Hematopoietic multipotent progenitor cell treated with erythropoietin and hydrocortisone succinate and interleukin-3 and kit ligand, for 8 days (in vitro differentiated cells): ENCODE data around the gene FLOT2.
"Not testable (repeated sequence)": the region's sequence is repeated elsewhere in the genome, so short reads cannot be mapped to it uniquely, and the experiment has no call there.

Experiments
- DNase-seq: peaks from one replicate; pipeline ENCODE4 v3.0.0-alpha.2; 2015

The FLOT2 gene

DNA sequence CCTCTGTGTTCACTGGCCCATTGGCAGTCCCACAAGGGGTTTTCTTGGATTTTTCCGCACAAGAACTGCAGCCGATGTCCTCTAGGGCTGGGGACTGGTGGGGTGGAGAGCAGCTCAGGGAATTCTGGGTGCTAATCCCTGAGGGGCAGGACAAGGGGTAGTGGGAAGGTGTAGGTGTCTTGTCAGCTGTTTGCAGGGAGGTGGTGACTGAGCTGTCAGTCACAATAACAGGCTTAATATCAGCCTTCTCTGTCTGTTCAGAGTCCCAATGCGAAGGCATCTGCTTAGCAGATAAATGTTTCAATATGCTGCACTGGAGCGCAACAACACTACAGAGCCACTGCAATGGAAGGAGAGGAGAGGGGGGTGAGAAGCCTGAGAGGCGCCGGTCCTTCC, 15.4 kb upstream of the FLOT2 start:
- no peak for DNase-seq

DNA sequence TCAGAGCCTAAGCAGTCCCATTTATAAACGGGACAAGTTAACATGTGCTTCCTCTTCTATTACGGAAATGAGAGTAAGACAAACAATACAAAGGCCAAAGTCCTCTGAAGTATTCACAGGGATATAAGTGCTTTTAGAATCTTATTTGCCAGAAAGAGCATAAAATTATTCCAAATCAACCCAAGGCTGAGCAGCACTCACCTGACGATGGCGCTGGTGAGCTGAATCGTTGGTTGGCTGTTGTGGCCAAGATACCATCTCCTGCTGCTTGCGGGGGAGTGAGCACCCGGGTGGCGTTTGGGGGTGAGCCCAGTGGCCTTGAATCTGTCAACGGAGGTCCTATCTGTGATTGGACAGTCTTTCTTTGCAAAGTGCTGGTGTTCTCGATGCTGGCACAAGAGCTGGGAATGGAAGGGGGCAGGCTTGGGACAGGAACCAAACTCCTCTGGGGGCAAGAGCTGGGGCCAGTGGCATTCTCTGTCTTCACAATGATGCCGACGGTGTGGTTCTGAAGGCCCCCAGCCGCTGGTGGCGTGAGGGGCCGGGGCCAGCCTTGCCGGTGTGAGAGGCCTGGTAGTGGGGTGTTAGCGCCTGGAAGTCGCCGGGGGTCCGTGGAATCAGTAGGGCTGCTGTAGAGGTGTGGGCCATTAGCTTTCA, 14.9 kb upstream of the FLOT2 start:
- peak; percentile 55 for DNase-seq

DNA sequence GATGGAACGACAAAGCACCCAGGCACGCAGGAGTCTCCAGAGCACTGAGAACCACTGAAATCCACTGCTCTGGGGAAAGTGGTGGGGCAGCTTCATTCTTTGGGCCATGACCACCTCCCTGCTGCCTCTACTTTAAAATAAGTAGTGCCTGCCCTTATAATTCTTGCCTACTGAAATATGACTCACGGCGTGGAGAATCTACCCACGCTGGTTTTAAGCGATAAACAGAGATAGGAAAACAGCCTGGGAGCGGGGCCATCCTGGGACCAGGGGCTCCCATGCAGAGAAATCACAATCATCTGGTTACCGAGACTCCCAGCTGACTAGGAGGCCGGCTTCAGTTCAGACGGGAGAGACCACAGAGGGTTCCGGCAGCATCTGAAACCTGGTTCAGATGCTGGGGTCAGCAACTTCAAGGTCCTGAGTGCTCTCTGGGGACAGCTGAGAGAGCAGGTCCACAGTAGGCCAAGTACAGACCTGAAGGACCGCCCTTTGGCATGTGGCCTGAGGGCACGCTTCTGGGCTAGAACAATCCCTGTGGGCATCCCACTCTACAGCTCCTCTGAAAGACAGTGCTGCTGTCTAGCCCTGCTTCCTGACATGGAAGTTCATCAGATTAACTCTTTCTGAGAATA, 14.0 kb upstream of the FLOT2 start:
- DNase-seq: no peak

DNA sequence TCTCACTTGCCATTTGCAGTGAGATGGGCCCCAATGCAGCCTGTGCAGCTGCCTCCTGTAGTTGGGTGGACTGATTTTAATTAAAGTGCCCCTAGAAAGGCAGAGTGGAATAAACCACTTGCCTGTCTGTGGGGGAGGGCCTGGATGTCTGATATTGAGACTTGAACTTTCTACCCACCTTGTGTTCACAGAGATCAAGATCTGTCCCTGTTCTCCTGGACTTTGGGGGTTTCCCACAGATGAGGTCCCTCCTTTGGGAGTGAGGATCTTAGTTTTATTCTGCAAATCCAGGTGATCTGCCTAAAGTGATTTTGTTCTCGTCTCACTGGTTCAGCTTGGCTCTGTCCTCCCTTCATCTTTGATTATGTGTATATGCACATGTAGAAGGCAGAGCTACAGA, 13.0 kb upstream of the FLOT2 start:
- no peak for DNase-seq

DNA sequence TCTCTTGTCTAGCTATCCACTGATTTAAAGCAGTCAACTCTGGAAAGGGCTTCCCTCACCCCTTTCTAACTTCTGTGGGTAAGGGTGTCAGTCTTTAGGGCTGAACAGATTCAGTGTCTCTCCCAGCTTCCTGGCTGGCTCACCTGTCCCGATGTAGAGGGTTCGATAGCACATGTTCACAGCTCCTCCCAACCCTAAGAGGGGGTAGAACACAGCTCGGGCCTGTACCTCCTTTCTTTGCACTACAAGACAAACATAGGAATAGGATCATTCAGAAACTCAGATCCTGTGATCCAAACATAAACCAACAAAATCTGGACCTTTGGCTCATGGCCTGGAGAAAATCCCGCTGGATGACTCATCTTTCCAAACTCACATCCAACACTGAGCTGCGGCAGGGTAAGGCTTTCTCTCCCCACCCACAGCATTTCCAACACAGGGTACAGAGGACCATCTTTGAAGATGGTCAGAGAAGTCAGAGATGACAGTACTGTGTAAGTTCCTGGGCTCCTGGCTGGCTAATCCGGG, 11.2 kb upstream of the FLOT2 start:
- DNase-seq: no peak

DNA sequence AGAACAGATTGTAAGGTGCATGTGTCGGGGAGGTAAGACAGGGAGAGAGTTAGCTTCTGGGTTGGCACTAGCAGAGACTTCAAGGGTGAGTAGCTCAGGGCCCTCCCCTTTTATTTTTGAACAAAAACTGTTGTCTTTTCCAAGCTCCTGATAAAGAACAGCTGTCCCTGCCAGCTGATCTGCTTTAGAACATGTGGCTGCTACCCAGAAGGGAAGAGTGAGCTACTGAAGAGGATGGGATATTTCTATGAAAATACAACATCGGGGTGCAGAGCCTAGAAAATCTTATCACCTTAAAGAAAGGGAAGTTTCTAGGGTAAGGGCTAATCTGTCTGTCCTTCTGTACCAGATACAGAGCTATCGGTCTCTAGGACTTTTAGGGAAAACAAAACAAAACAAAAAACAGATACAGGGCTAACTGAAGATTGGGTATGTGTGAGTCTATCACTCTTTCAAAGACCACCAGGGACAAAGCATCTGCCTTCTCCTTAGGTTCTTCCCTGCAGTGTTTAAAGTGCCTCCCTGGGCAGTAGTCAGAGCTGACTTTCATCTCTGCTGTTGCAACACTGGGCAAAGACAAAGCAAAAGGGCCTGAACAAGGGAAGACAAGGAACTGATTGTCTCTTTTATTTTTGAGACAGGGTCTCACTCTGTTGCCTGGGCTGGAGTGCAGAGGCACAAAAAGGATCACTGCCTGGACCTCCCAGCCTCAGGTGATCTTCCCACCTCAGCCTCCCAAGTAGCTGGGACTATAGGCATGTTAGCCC, 10.4 kb upstream of the FLOT2 start:
- peak; percentile 87 for DNase-seq

DNA sequence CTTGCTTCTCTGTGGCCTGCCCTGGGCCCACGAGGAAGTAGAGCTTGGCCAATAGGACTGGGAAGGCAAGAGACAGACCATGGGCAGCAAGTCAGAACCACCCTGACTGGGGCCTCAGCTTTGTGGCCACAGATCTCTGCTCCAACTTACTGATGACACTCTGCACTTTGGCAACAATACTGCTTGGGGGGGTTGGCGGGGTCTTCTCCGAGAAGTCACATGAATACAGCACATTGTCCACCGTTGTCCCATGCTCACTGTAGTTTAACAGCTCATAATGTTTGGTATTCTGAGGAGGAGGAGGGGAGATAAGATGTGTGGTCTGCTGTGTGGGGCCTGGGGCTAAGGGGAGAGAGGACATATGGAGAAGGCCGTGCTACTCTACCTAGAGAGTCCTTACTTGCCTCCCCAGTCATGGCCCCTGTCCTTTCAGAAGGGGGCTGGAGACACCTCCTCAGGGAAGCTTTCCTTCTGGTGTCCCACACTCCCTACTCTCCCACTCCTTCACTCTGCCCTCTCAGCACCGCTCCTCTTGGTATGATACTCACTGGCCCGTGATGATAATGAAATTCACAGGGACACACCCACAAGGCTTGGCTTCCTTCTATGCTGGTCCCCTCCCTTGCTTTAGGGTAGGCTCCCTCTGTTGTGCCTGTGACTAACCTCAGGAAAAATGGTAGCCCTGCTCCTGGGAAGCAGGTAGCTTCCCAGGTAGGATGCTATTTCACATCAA, 9.3 kb upstream of the FLOT2 start:
- peak; percentile 91 for DNase-seq

DNA sequence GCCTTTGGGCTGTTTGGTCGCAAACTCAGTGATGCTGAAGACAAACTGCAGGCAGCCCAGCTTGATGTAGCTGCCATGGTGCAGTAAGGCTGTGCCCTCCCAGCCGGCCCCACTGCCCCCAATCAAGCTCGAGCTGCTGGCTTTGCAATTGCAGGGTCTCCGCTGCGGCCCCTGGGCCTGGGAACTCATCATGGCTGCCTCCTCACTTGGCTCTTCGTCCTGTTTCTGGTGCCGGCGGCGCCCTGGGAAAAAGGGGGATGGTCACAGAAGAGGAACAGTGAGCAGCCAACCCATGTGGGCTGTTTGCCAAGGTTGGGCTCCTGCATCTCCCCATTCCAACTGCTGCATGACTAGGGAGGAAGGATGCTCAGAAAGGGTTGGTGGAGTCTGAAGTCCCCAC, 8.7 kb upstream of the FLOT2 start:
- DNase-seq: peak; percentile 50

DNA sequence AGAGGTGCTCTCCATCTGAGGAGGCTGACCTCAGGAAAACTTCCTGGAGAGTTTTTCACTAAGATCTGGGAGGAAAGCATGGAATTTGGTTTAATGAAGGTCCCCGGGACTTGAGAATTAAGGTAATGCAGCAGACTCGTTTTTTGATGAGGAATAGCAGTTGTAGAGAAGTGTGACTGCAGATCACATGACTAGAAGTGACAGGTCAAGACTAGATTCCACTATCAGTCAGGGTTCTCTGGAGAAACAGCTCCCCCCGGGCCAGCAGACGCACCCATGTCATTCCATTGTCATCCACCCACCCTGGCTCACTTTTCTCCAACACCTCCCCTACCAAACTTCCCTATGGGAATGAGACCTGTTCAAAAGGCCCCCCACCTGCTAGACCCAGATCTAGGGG, 7.3 kb upstream of the FLOT2 start:
- DNase-seq: peak; percentile 62

DNA sequence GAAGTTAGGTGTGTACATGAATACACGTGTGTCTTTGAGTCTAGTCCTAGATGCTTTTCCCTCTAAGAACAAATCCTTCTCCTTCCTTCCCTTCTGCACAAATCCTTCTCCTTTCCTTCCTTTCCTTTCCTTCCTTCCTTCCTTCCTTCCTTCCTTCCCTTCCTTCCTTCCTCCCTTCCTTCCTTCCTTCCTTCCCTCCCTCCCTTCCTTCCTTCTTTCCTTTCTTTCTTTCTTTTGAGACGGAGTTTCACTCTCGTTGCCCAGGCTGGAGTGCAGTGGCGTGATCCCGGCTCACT, 6.0 kb upstream of the FLOT2 start:
- not testable (repeated sequence) for DNase-seq

DNA sequence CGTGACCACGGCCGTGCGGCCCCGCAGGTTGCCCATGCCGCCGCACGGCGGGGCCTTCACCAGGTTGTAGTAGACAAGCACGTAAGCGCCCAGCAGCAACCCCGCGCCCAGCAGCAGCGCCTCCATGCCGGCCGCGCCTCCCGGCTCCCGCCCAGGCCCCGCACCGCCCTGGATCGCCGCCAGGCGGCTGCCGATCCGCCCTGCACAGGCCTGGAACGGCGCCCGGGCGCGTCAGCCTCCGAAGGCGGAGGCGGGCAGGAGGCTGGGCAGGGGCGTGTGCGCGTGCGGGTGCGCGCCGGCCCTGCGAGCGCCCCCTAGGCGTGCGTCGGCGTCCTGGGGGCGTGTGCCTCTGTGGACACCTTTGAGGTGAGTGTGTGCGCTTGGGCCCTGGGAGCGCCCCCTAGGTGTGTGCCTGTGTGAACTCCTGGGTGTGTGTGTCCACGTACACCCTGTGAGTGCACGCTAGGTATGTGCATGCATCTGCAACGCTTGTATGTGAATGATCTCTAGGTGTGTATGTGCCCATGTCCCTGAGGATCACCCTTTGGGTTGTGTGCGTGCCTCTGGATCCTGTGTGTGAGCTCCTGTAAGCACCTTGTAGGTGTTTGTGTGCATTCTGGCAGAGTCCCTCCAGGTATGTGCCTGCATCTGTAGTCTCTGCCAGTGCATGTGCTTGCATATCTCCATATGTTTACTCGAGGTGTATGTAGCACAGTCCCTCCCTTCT, 5.4 kb upstream of the FLOT2 start, which contains the start of gene DHRS13:
TSS of gene DHRS13 (minus strand) at position 261 of the 727 bp plus-strand sequence. CDS start at position 126, 135 bp downstream.
- DNase-seq: peak; percentile 92

DNA sequence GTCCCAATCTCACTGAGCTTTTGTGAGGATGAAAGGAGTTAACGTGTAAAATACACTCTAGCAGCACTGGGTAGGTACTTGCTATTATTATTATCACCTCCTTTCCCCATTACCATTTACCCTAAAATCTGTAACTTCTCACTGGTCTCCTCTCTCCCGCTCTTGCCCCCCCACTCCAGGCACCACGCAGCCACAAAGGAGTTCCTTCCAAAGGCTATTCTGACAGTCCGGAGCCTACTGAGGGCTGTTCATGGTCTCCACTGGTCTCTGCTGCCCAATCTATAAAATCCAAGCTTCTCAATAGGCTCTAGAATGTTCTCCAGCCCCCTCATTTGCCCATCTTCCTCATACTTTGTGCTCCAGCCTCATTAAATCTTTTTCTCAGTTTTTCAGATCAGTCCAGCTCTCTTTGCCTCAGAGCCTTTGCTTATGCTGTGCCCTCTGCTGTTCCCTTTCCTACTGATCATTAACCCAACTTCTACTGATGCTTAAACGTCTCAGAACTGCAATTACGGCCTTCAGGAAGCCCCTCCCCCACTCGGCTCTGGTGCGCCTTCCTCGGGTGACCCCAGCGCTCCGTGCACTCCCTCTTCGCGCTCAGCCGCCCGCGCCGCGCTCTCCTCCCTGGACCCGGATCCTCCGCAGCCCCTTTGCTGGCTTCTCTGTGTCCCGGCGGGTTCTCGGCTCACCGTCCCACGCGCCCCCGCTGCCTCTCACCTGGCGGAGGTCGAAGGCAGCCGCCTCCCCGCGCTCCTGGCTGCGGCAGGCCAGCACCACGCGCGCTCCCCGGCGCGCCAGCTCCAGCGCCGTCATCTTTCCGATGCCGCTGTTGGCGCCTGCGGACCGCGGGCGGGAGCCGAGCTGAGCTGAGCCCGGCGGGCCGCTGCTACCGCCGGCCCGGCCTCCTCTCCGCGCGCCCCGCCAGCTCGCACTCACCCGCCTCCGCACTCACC, 4.6 kb upstream of the FLOT2 start:
- peak; percentile 62 for DNase-seq

DNA sequence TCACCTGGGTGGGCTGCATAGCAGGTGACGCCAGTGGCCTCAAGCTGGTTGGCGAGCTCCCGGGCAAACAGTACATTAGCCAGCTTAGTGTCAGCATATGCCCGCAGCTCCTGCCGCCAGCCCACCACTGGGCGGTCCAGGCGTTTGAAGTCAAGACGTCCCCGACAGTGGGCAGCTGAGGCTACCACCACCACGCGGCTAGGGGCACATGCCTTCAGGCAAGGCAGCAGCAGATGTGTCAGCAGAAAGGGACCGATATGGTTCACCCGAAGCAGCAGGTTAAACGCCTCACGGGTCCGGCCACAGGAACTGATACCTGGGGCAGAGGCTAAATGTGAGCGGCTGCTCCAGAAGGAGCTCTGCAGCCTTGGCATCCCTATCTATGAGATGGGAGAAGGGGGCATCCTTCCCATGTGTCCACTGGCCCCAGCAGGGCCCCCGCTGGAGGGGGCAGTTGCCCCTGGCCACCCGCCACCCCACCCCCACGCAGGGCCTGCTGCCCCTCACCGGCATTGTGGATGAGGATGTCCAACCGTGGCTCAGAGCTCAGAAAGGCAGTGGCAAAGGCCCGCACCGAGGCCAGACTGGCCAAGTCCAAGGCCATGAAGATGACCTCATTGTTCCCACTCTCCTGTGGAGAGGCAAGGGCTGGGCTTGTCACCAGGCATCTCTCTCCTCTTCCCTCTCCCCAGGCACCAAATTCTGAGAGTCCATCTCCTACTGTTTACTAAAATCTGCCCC, 3.6 kb upstream of the FLOT2 start:
- peak; percentile 22 for DNase-seq

DNA sequence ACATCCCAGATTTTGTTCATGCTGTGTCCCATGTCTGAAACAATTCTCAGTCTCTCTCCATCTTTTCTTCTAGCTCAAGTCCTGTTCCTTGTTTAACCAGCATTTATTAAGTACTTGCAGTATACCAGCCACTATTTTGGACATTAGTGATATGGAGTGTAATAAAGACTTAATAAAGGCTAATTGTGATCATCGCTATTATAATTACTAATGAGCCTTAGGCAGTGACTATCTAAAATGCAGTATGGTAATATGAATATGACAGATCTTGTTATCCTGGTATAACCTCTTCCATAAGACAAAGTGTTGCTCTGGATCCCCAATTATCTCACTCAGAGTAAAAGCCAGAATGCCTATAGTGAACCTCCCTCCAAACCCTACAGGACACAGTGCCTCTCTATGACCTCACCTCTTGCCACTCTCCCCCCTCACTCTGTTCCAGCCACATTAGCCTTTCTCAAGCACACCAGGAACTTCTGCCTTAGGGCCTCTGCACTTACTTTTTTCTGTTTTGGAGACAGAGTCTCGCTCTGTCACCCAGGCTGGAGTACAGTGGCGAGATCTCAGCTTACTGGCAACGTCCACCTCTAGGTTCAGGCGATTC, 1.8 kb upstream of the FLOT2 start:
- DNase-seq: peak; percentile 48

DNA sequence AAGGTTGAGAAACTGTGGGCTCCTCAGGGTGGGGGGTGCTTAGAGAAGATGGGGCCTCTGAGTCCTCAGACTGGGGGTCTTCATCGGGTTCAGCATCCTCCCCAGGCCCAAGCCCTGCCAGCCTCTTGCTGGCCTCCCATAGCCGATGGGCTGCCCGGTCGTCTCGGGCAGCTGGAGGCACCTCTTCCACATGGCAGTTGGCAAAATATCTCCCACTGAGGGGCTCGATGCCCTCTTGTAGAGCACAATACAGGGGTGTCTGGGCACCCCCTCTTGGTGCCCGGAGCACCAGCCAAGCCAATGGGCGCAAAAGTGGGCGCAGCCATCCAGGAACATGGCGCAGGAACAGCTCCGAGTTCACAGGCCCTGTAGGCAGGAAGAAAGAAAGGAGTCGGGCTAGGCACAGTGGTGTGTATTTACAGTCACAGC, 1.0 kb upstream of the FLOT2 start:
- no peak for DNase-seq

DNA sequence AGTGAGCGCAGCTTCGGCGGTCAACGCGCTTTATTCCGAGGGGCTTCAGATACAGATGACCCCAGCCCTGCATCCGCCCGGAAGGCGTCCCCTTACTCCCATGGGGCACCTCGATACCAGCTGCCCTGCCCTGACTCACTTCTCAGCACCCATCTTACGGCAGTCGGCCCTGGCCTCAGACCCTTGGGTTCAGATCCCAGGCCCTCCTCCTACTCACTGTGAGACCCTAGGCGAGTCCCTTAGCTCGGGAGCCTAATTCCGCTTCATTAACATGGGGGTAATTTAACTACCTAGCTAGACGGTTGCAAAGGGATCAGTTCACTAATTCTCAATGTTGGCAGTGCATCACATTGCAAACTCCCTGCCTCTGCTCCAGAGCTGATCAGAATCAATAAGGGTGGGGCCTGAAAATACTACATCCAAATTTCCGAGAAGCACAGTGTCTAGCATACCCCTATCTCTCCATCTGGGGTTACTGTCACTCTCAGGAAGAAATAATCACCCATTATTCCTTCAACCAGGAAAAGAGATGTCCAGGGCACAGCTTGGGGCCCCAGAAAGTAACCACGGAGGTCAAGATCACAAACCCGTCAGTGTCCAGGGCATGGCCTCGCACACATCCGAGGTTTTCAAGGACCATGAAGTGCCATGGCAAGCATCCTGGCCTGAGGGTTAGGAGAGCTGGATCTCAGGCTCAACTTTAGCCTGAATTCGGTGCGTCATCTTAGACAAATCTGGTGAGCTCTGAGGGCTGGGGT, 415 bp upstream of the FLOT2 start:
- DNase-seq: peak; percentile 70

DNA sequence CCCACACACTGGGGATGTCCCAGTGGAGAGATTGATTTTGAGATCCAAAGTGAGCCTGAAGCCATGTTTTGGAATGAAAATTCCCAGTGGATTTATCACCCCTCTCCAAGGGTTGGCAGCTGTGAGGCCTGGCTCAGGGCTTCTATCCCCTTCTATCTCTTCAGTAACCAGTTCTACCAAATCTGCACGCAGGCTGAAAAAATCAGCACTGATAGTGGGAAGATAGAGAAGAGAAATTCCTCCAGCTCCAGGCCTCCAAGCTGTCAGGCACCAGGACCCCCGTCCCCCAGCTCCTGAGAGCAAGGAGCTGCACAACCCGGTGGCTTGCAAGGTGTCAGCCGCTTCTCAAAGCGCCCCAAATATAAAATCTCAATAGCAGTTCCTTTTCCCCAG, 1.0 kb downstream of the FLOT2 start:
- peak; percentile 36 for DNase-seq

DNA sequence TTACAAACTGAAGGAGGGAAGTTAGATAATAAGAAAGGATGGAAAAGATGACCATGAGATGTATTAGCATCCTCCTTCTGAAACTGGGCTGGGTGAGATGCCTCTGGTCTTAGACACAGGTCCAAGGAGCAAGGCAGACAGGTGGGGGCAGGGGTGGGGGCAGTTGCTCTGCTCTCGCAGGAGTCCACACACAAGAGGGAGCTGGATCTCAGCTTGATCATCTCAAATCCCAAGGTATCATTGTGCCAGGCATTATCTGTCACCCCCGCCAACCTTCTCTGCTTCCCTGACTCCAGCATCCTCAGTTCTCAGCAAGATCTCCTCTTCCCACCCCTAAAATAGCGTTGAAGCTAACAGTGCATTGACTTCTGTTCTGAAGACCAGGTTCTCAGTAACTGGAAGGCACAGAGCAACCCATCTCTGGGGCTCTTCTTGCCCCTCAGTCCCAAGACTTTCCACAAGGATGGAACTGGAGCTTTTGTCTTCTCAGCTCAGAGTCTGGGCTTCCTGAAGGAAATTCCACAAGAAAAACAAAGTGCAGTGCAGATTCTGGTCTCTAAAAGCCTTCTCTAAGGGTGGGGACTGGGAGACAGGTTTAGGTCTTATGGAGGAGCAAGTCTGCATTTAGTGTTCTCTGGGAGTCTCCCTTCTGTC, 1.6 kb downstream of the FLOT2 start:
- no peak for DNase-seq
